A549 (cell line): Measurements from ENCODE around the gene CDCP1. TPM values are rescaled to one million over a fixed set of nuclear protein-coding genes. Genes with fewer than 3 reads are reported as not detected.

ENCODE experiments used
- ATAC-seq, 2 experiments: fragments of 200-7000 bp in 1 of 2; fragments of >200 bp in 1 of 2; cut with Nextera tagmentation in 1 of 2; cut with Tn5 transposase in 1 of 2; 3 replicates each; pipeline versions ENCODE4 v1.8.0 to v1.9.1; 2018 to 2020; ENCODE audit warnings: mild to moderate bottlenecking in 1 of 2, moderate library complexity in 1 of 2
- CTCF ChIA-PET: fragments of 300-600 bp; sonication (Branson Sonifier 250); formaldehyde crosslinking; extraction: SDS; loops from one replicate; lab custom pipeline; 2021; ENCODE audit warnings: antibody characterized with exemption, inconsistent platforms; lab: Yijun Ruan, JAX
- POLR2A ChIA-PET: fragments of 350-600 bp; formaldehyde crosslinking; extraction: SDS; loops from one replicate; lab custom pipeline; 2021; ENCODE audit warnings: antibody characterized with exemption, inconsistent platforms; lab: Yijun Ruan, JAX
- DNase-seq, 2 experiments: peaks; one replicate each; pipeline versions ENCODE4 v3.0.0 to v3.0.0-alpha.2; 2011 to 2016; ENCODE audit warnings: low read depth in 1 of 2, low spot score in 1 of 2
- FAIRE-seq: peaks from 2 replicates; lab custom pipeline; 2011; peaks lifted over from hg19 to GRCh38; lab: Jason Lieb, UNC
- H3K27ac ChIP-seq, 2 experiments: fragments of >200 bp; sonication (Bioruptor Twin); formaldehyde crosslinking; 3 replicates each; pipeline ENCODE4 v1.5.1; 2016 to 2017
- H3K4me1 ChIP-seq: fragments of >200 bp; sonication (Bioruptor Twin); formaldehyde crosslinking; 3 replicates; pipeline ENCODE4 v1.6.1; 2016
- H3K4me2 ChIP-seq: fragments of >200 bp; sonication (Bioruptor Twin); formaldehyde crosslinking; 3 replicates; pipeline ENCODE4 v1.6.1; 2016
- H3K4me3 ChIP-seq: fragments of >200 bp; sonication (Bioruptor Twin); formaldehyde crosslinking; 3 replicates; pipeline ENCODE4 v1.5.1; 2016
- H3K9me3 ChIP-seq: fragments of >200 bp; sonication (Bioruptor Twin); formaldehyde crosslinking; 3 replicates; pipeline ENCODE4 v1.6.1; 2016
- CBX2 ChIP-seq: fragments of 200-600 bp; sonication (generic); IDR thresholded peaks from 2 replicates; pipeline ENCODE4 v1.6.1; 2016; ENCODE audit warnings: low read depth, mild to moderate bottlenecking, borderline replicate concordance
- CBX8 ChIP-seq: fragments of 200-600 bp; sonication (generic); IDR thresholded peaks from 2 replicates; pipeline ENCODE4 v1.6.1; 2016
- CEBPB ChIP-seq, 2 experiments: fragments of >200 bp in 1 of 2; sonication (Bioruptor Twin) in 1 of 2; formaldehyde crosslinking in 1 of 2; IDR thresholded peaks; 2 replicates each; pipeline ENCODE4 v1.6.1; 2012 to 2016
- CTCF ChIP-seq: fragments of >200 bp; sonication (Bioruptor Twin); formaldehyde crosslinking; IDR thresholded peaks from 3 replicates; pipeline ENCODE4 v1.5.1; 2016
- EHMT2 ChIP-seq: fragments of 200-600 bp; sonication (generic); IDR thresholded peaks from 2 replicates; pipeline ENCODE4 v1.6.1; 2016; ENCODE audit warnings: antibody characterized with exemption, low read depth, mild to moderate bottlenecking, moderate library complexity
- EP300 ChIP-seq, 2 experiments: fragments of >200 bp; sonication (Bioruptor Twin); formaldehyde crosslinking; IDR thresholded peaks; 2 replicates in 1 of 2; 3 replicates in 1 of 2; pipeline ENCODE4 v1.6.1; 2016 to 2017
- GATA3 ChIP-seq: IDR thresholded peaks from 2 replicates; pipeline ENCODE4 v1.6.1; 2012; ENCODE audit warnings: borderline replicate concordance
- HDAC2 ChIP-seq: fragments of 200-600 bp; sonication (generic); IDR thresholded peaks from 2 replicates; pipeline ENCODE4 v1.6.1; 2016
- HOXA7 ChIP-seq: fragments of 250-450 bp; sonication (Bioruptor Pico); IDR thresholded peaks from 2 replicates; pipeline ENCODE4 v1.5.0; 2020; ENCODE audit warnings: mild to moderate bottlenecking, moderate library complexity
- HOXB5 ChIP-seq: fragments of 250-450 bp; sonication (Bioruptor Pico); IDR thresholded peaks from 2 replicates; pipeline ENCODE4 v1.5.0; 2020; ENCODE audit warnings: mild to moderate bottlenecking, moderate library complexity
- MAFK ChIP-seq: fragments of 450-650 bp; IDR thresholded peaks from 2 replicates; pipeline ENCODE4 v1.6.1; 2014; ENCODE audit not compliant: partially characterized antibody
- MAZ ChIP-seq: fragments of 150-350 bp; IDR thresholded peaks from 2 replicates; pipeline ENCODE4 v1.6.1; 2014; ENCODE audit warnings: antibody characterized with exemption, low read depth, low read length, borderline replicate concordance
- PHF8 ChIP-seq: fragments of 200-600 bp; sonication (generic); IDR thresholded peaks from 2 replicates; pipeline ENCODE4 v1.6.1; 2016; ENCODE audit warnings: low read depth, mild to moderate bottlenecking, antibody characterized with exemption, moderate library complexity, borderline replicate concordance
- RCOR1 ChIP-seq: fragments of 150-350 bp; IDR thresholded peaks from 2 replicates; pipeline ENCODE4 v1.6.1; 2014; ENCODE audit warnings: antibody characterized with exemption, low read length, low read depth
- RFX5 ChIP-seq: fragments of 450-650 bp; IDR thresholded peaks from 2 replicates; pipeline ENCODE4 v1.7.1; 2014; ENCODE audit warnings: antibody characterized with exemption, mild to moderate bottlenecking, moderate library complexity
- ZC3H11A ChIP-seq: fragments of 450-650 bp; IDR thresholded peaks from 2 replicates; pipeline ENCODE4 v1.6.1; 2014; ENCODE audit warnings: antibody characterized with exemption, mild to moderate bottlenecking
- ZFP36 ChIP-seq: fragments of 450-650 bp; IDR thresholded peaks from 2 replicates; pipeline ENCODE4 v1.6.1; 2014; ENCODE audit warnings: borderline replicate concordance; ENCODE audit not compliant: partially characterized antibody
- WGBS: methylation state at CpG from one replicate; pipeline ENCODE4 v1.1.6; 2017; ENCODE audit errors: missing lambda C conversion rate; 5-methylcytosine and 5-hydroxymethylcytosine counted together
- polyA plus RNA-seq, 4 experiments: library from polyadenylated mRNA; depleted of rRNA in 3 of 4; stranded (reverse); fragments of >200 nt; fragmentation: RNase III in 1 of 4; extraction: RNeasy Plus Mini Kit Qiagen cat#74134 plus additional on column Dnase treatment in 1 of 4; gene quantifications; 2 replicates in 3 of 4; 3 replicates in 1 of 4; pipeline ENCODE4 v1.2.3, GENCODE V29; 2011 to 2017
- TF ChIP-seq, protein P1 (sequence below): fragments of >200 bp; sonication (Bioruptor Twin); formaldehyde crosslinking; IDR thresholded peaks from 3 replicates; pipeline ENCODE4 v1.6.1; 2016
- TF ChIP-seq, protein P2 (sequence below): fragments of >200 bp; sonication (Bioruptor Twin); formaldehyde crosslinking; IDR thresholded peaks from 2 replicates; pipeline ENCODE4 v1.6.1; 2016
- TF ChIP-seq, protein P3 (sequence below): fragments of 250-450 bp; sonication (Bioruptor Pico); IDR thresholded peaks from 2 replicates; pipeline ENCODE4 v1.5.0; 2020; ENCODE audit warnings: low read depth, mild to moderate bottlenecking, moderate library complexity
- TF ChIP-seq, protein P4 (sequence below): fragments of 150-350 bp; IDR thresholded peaks from 2 replicates; pipeline ENCODE4 v1.6.1; 2014; ENCODE audit warnings: low read depth, mild to moderate bottlenecking, low read length

CDCP1 gene
- polyA plus RNA-seq, 2 of the 4 experiments (the other 2 are of a cell fraction) = 3.0 to 9.9 TPM

DNA sequence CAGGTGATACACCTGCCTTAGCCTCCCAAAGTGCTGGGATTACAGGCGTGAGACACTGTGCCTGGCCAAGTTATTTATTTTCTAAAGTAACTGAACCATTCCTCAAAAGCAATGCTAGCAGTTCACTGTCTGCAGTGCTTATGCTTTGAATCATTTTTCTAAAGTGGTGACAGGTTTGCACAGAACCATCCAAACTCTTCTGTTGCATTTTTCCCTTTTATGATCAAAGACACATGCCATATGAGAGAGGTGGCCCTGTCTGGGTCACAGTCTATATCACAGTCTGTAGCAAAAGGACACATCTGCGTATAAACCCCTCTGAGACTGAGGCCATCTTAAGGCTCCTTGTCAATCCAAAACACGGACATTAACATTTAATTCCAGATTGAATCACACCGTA, 17.2 kb downstream of the CDCP1 start (continued):
- TF ChIP-seq, protein P1, sequence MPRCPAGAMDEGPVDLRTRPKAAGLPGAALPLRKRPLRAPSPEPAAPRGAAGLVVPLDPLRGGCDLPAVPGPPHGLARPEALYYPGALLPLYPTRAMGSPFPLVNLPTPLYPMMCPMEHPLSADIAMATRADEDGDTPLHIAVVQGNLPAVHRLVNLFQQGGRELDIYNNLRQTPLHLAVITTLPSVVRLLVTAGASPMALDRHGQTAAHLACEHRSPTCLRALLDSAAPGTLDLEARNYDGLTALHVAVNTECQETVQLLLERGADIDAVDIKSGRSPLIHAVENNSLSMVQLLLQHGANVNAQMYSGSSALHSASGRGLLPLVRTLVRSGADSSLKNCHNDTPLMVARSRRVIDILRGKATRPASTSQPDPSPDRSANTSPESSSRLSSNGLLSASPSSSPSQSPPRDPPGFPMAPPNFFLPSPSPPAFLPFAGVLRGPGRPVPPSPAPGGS = no peak
- no peak for TF ChIP-seq CBX8

DNA sequence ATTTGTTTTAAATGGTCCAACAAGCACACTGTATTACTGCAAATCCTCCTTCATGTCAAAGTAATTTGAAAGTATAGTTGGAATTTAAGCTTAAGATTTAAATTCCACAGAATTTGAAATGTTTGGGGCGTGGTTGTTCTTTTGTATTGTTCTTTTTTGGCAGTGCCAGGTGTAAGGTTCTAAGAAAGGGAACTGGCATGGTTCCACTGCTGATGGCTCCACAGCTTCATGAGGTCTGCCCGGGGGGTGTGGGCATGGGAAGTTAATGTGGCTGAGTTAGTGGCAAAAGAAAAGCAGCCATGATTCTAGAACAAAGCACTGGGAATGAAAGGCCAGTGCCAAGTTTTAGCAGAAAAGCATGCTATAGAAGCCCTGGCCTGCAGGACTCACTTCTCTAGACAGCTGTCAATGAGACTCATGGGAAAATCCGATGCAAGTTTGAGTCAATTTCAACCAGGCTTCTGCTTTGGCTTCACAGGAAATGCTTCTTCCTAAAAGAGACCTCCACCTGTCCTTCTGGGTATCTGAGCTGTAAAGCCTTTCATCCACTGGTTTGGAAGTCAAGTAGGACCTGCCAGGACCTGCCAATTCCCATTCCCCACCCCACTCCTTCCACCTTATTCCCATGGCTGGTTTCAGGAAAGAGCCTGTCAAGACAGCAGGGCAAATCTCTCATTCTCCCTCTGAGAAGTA, 18.9 kb downstream of the CDCP1 start:
- CTCF ChIA-PET = interaction anchor here (0.8 kb wide), 1 partner anchor 13 kb away, joined by 3 read pairs; no protein-coding TSS in a partner anchor
- no peak for DNase-seq
- no peak for FAIRE-seq
- no peak for ATAC-seq
- no peak for TF ChIP-seq RFX5
- TF ChIP-seq, protein P1 = no peak
- no peak for TF ChIP-seq GATA3
- TF ChIP-seq PHF8 = no peak
- TF ChIP-seq, protein P2, sequence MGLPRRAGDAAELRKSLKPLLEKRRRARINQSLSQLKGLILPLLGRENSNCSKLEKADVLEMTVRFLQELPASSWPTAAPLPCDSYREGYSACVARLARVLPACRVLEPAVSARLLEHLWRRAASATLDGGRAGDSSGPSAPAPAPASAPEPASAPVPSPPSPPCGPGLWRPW = no peak
- TF ChIP-seq, protein P3, sequence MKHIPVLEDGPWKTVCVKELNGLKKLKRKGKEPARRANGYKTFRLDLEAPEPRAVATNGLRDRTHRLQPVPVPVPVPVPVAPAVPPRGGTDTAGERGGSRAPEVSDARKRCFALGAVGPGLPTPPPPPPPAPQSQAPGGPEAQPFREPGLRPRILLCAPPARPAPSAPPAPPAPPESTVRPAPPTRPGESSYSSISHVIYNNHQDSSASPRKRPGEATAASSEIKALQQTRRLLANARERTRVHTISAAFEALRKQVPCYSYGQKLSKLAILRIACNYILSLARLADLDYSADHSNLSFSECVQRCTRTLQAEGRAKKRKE (CRISPR knock-in tag) = no peak
- TF ChIP-seq MAZ = no peak
- no peak for TF ChIP-seq CEBPB (IDR thresholded peaks at IDR 0.05)
- no peak for TF ChIP-seq EHMT2
- no peak for TF ChIP-seq HOXA7 (CRISPR knock-in tag)
- no peak for TF ChIP-seq HOXB5 (CRISPR knock-in tag)
- no peak for TF ChIP-seq RCOR1
- TF ChIP-seq ZC3H11A = no peak
- no peak for TF ChIP-seq HDAC2
- TF ChIP-seq EP300 (IDR thresholded peaks at IDR 0.05) = no peak
- no peak for TF ChIP-seq MAFK
- TF ChIP-seq CTCF = no peak
- TF ChIP-seq, all 56 proteins: peak for 0
- no peak overlapping the region for H3K4me3 ChIP-seq
- H3K9me3 ChIP-seq = no peaks in the 10 kb centered on the region
- H3K4me2 ChIP-seq = no peak overlapping the region
- POLR2A ChIA-PET = no interaction called here
- peak overlapping the region; percentile 16 to 85; a peak in 4 of 6 replicates for H3K27ac ChIP-seq
- peaks cover 62% of the 10 kb centered on the region for H3K4me1 ChIP-seq
- WGBS = 88% methylated on average over 3 of the region's 3 CpGs

DNA sequence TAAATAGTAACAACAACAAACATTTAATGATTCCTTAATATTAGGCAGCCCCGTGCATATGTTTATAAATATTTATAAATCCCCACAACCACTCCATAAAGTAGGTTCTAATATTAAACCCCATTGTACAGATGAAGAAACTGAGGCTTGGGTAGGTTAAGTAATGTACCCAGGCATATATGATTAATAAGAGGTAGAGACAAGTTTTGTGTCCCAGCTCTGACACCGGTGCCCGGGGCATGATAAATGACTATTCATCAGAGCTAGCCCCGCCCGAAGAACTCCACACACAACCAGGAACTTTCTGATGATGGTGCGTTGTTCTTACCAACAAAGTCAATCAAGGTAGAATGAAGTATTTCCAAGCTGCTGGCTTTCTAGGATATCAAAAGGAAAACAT, 19.4 kb downstream of the CDCP1 start:
- DNase-seq = no peak

More for the DNA sequence above, 19.4 kb downstream of the CDCP1 start:
- Histone ChIP-seq H3K4me2 (no peak overlapping the region; the same call in 2 of the 3 replicates), H3K4me1 (peaks cover 58% of the 10 kb centered on the region), H3K9me3 (no peaks in the 10 kb centered on the region), H3K4me3 (no peak overlapping the region), H3K27ac (peak overlapping the region in 1 of 2 experiments; percentile 85; a peak in 3 of 6 replicates)
- no peak for ATAC-seq
- no peak for FAIRE-seq
- 61% methylated on average over 6 of the region's 6 CpGs for WGBS
- ChIA-PET POLR2A (no interaction called here), CTCF (interaction anchor here (0.8 kb wide), 1 partner anchor 13 kb away, joined by 3 read pairs; no protein-coding TSS in a partner anchor)
- TF ChIP-seq HDAC2 (no peak), MAZ (no peak), CBX2 (no peak), ZFP36 (no peak), CBX8 (no peak)
- TF ChIP-seq, protein P4, sequence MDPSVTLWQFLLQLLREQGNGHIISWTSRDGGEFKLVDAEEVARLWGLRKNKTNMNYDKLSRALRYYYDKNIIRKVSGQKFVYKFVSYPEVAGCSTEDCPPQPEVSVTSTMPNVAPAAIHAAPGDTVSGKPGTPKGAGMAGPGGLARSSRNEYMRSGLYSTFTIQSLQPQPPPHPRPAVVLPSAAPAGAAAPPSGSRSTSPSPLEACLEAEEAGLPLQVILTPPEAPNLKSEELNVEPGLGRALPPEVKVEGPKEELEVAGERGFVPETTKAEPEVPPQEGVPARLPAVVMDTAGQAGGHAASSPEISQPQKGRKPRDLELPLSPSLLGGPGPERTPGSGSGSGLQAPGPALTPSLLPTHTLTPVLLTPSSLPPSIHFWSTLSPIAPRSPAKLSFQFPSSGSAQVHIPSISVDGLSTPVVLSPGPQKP = no peak
